Stimulated activated CD4-positive, alpha-beta T cell treated with anti-CD3 and anti-CD28 coated beads, Interleukin-4, amount 100 ng/mL, for 1 hour (primary cell): ENCODE results near the gene HSPBAP1.

ENCODE experiments used
- DNase-seq: peaks from one replicate; pipeline ENCODE4 v3.0.0-alpha.2; 2020

Gene HSPBAP1

GRCh38 chr3:122793568-122794416, at the start of gene HSPBAP1:
TSS of gene HSPBAP1 (minus strand) at chr3:122793831. CDS start at chr3:122793680, 151 bp downstream.
- peak; percentile 90 for DNase-seq

GRCh38 chr3:122835590-122835989, 42.0 kb upstream of the HSPBAP1 start:
- DNase-seq, result no peak

DNA sequence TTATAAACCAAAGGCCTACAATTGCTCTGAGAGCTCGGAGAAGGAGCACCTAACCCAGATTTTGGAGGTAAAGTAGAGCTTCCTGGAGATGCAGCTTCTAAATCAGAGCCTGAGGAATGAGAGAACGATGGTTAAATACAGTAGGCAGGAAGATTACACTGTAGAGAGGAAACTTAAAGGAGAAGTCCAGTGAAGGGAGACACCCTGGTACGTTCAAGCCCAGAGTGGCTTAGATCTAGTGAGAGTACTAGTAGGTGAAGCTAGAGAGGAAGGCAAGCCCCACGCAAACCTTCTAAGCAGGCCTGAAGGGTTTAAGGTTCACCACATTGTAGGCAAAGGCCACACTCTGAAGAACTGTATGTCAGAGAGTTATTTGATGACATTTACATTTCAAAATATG, 34.6 kb upstream of the HSPBAP1 start:
- no peak for DNase-seq

DNA sequence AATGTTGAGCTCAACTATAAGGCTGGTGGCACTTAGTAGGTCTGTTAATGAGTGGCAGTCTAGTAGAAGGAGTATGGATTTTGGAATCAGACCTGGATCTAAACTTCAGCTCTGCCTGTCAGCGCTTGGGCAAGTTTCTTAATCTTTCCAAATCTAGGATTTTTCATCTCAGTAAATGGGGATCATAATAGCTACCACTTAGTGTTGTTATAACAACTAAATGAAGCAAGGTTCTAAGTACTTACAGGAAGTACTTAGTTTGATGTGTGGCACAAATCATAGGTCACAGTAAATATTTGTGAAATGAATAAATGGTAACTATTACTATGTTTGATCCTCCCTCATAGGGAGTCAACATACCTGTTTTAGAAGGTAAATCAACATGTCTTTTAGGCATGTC, 32.6 kb upstream of the HSPBAP1 start:
- DNase-seq, result no peak

- DNase-seq, result no peak
Measured at GRCh38 chr3:122825460-122825859, 31.8 kb upstream of the HSPBAP1 start.

- DNase-seq, result no peak
Measured at GRCh38 chr3:122824465-122825381, 31.1 kb upstream of the HSPBAP1 start.

GRCh38 chr3:122816587-122816986, 23.0 kb upstream of the HSPBAP1 start:
- no peak for DNase-seq

- DNase-seq, result no peak
Measured at GRCh38 chr3:122810734-122811133, 17.1 kb upstream of the HSPBAP1 start.

DNA sequence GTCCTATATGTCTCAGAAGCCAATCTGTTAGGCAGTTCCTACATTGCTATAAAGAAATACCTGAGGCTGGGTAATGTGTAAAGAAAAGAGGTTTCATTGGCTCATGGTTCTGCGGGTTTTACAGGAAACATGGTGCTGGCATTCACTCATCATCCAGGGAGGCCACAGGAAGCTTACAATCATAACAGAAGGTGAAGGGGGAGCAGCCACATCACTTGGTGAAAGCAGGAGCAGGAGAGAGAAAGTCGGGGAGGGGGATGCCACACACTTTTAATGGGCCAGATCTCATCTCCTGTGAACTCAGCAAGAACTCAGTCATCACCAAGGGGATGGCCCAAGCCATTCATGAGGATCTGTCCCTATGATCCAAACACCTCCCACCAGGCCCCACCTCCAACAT, 10.3 kb upstream of the HSPBAP1 start:
- DNase-seq, result no peak

DNA sequence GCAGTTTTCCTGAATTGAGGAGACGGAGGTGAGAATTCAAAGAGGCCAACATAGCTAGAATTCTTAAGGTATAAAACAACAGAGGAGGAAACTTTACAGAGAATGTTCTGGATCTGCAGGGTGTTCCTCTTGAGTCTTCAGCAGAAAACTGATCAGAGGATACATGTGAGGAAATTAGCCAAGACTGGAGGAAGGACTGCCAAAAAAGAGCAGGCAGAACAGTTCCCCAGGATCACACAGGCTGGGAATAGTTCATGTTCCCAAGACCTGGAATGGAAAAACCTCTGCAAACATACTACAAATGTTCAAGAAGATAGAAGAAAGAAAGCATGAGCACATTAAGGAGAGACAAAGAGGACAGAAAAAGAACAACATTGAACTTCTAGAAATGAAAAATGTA, 8.7 kb upstream of the HSPBAP1 start:
- no peak for DNase-seq

DNA sequence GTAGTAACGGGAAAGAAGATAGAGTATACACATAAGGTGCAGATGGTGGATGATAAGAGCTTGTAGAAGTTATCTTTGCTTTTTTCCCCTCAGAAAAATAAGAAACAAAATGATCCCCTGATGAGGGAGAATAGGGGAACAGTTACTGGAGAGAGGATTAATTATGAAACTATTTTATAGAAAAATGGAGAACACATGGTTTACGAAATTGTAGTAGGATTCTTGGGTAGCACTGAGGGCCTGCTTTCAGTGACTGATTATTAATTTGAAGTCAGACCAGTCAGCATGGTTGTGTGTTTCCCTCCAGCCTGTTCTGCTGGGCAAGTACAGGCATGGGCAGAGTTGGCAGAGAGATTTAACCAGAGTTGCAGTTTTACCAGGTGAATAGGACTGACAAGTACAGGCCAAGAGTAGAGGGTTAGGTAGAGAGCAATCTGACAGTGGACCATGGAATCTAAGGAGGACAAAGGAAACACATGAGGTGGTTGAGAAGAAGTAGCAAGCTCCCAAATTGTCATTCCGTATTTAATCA, 7.1 kb upstream of the HSPBAP1 start:
- DNase-seq, result no peak

GRCh38 chr3:122800031-122800430, 6.4 kb upstream of the HSPBAP1 start:
- no peak for DNase-seq

DNA sequence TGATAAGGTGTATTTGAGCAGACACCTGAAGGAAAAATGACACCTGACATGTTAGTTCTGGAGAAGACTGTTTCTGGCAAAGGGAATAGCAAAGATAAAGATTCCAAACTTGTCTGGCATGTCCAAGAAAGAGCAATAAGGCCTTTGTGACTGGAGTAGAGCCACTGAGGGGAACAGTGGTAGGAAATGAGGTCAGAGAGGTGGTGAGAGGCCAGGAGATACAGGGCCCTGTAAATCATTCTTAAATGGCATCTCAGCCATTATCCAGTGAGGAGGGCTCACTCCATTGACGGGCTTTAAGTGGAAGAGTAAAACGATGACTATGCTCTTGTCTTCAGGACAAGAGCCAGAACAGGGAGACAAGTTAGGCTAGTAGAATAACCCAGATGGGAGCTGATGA, 5.7 kb upstream of the HSPBAP1 start:
- no peak for DNase-seq

DNA sequence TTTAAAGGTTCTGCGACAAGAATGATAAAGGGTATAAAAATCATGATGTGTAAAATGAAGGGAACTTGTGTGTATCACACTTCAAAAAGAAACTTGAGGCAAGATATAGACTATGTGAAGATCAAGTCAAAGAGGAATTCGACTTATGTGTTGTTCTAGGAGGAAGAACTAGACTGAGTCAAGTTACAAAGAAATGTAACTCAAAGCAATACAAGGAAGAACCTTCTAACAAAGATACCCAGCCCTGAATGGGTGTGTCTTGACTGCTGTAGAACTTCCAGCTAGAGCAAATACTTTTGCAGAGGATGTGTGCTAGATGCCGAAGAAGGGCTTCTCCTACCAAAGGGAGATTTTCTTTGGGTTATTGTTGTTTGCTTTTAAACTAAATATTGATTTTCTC, 3.7 kb upstream of the HSPBAP1 start:
- no peak for DNase-seq

DNA sequence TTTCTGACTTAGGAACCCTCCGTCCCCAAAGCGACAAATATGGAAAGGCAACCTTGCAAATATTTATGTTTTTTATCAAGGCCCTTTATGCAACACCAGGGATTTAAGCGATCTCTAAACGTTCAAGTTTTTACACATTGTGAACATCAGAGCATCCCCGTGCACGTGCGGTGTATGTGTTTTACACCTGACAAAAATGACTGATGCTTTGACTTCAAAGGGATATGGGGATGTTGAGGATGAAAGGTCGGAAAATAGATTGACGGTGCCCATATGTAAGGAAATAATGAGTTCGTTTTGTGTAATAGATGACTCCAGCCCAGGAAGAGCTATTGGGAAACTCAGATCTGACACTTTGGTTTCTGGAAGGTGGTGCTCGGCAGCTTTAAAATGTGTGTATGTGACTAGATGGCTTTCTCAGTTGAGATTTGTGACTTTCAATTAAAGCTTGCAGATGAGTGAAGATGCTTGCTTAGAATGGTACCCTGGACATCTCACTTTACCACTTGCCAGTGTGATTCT, 2.1 kb upstream of the HSPBAP1 start:
- DNase-seq, result no peak

GRCh38 chr3:122794779-122795673, 1.4 kb upstream of the HSPBAP1 start, which contains the start of gene SLC49A4:
TSS of gene SLC49A4 (plus strand) at chr3:122795069. CDS start at chr3:122795193, 124 bp downstream.
- peak; percentile 67 for DNase-seq

DNA sequence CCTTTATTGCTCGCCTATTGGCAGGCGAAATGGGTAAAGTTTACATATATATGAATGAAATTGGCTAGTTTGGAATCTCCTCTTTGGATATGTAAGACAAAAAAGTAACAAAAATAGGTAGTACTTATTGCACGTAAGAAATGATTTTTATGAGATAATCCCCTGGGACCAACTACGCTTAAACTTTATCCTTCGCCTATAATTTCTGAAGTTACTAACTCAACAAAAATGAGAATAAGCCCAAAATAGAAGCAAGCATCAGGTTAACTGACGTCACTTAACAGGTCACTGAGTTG, 800 bp upstream of the HSPBAP1 start:
- DNase-seq, result no peak

- no peak for DNase-seq
Measured at GRCh38 chr3:122789585-122790273, 3.9 kb downstream of the HSPBAP1 start.

GRCh38 chr3:122787872-122788271, 5.8 kb downstream of the HSPBAP1 start:
- DNase-seq, result no peak

- DNase-seq, result no peak
Measured at GRCh38 chr3:122786066-122786465, 7.6 kb downstream of the HSPBAP1 start.

DNA sequence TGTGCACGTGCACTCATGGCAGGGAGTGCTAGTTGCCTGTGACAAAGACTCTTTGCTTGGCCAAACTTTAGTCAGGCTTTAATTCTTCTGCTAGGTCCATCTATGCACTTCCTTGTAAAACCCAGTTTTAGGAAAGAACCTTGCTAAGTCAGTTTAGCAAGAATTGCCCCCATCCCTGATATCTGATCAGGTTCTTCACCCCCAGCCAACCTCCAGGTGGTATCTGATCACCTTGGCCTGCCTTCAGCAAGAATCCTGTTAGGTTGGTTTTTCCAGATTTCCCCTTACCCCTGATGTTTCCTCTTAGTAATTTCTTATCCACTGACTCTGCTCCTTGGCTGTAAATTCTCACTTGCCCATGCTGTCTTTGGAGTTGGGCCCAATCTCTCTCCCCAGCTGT, 8.4 kb downstream of the HSPBAP1 start:
- DNase-seq, result no peak

- no peak for DNase-seq
Measured at GRCh38 chr3:122784436-122784835, 9.2 kb downstream of the HSPBAP1 start.
